Endodermal cell (in vitro differentiated cells): ENCODE results near the gene P2RX1. TPM values are rescaled to one million over a fixed set of nuclear protein-coding genes. Genes with fewer than 3 reads are reported as not detected.
"Not testable (repeated sequence)": the region's sequence is repeated elsewhere in the genome, so short reads cannot be mapped to it uniquely, and the experiment has no call there.

Experiments used
- DNase-seq: peaks from one replicate; pipeline ENCODE4 v3.0.0-alpha.2; 2017
- H3K27ac ChIP-seq: 2 replicates; pipeline ENCODE4 v1.5.1; 2013; ENCODE audit warnings: mild to moderate bottlenecking, low read depth, low read length, moderate library complexity
- H3K27me3 ChIP-seq: 2 replicates; pipeline ENCODE4 v1.6.1; 2013; ENCODE audit warnings: mild to moderate bottlenecking, low read length, moderate library complexity; ENCODE audit not compliant: insufficient read depth, control insufficient read depth, poor library complexity, severe bottlenecking
- H3K36me3 ChIP-seq: 2 replicates; pipeline ENCODE4 v1.7.0; 2013; ENCODE audit warnings: mild to moderate bottlenecking, low read length, moderate library complexity; ENCODE audit not compliant: control insufficient read depth, insufficient read depth
- H3K4me1 ChIP-seq: one replicate; pipeline ENCODE4 v1.7.0; 2013; ENCODE audit warnings: low read length; ENCODE audit not compliant: control insufficient read depth, insufficient read depth
- H3K4me3 ChIP-seq: 2 replicates; pipeline ENCODE4 v1.5.1; 2013; ENCODE audit warnings: mild to moderate bottlenecking, low read length, moderate library complexity
- H3K9ac ChIP-seq: 2 replicates; pipeline ENCODE4 v1.6.1; 2013; ENCODE audit warnings: mild to moderate bottlenecking, low read length, moderate library complexity; ENCODE audit not compliant: poor library complexity, severe bottlenecking; ENCODE audit errors: extremely low read depth
- H3K9me3 ChIP-seq: 2 replicates; pipeline ENCODE4 v1.6.1; 2013; ENCODE audit warnings: mild to moderate bottlenecking, low read length, moderate library complexity; ENCODE audit not compliant: control insufficient read depth
- H3K27ac Mint-ChIP-seq: 2 replicates; pipeline ENCODE4 v1.8.0; 2020; ENCODE audit warnings: mixed read lengths
- H3K27me3 Mint-ChIP-seq: 2 replicates; pipeline ENCODE4 v1.8.0; 2021; ENCODE audit warnings: mild to moderate bottlenecking, mixed read lengths; ENCODE audit not compliant: insufficient read depth
- H3K36me3 Mint-ChIP-seq: 2 replicates; pipeline ENCODE4 v1.8.0; 2020; ENCODE audit warnings: low read depth, mixed read lengths
- H3K4me1 Mint-ChIP-seq: 2 replicates; pipeline ENCODE4 v1.8.0; 2020; ENCODE audit warnings: mixed read lengths
- H3K4me3 Mint-ChIP-seq: 2 replicates; pipeline ENCODE4 v1.8.0; 2020; ENCODE audit warnings: mild to moderate bottlenecking, moderate library complexity, mixed read lengths
- H3K9me3 Mint-ChIP-seq: 2 replicates; pipeline ENCODE4 v1.8.0; 2020; ENCODE audit warnings: mild to moderate bottlenecking, mixed read lengths
- WGBS, 2 experiments: methylation state at CpG; one replicate each; pipeline versions ENCODE4 v1.1.5 to v1.1.7; 2013; ENCODE audit warnings: missing lambda C conversion rate in 2 of 2, mixed read lengths in 1 of 2; ENCODE audit not compliant: insufficient coverage in 1 of 2, insufficient read length in 1 of 2; 5-methylcytosine and 5-hydroxymethylcytosine counted together
- total RNA-seq, 2 donors: library from RNA; stranded (reverse); fragmentation: NEBNext Ultra II Directional in 1 of 2; extraction: Animal tissue kit (Norgen Biotek cat#: 25700) in 1 of 2; gene quantifications; 2 replicates in 1 of 2; 3 replicates in 1 of 2; pipeline ENCODE4 v1.2.1, GENCODE V29; 2021
- TF ChIP-seq, protein P1 (sequence below): fragments of 200-600 bp; sonication (generic); conservative IDR thresholded peaks from 2 replicates; pipeline ENCODE4 v1.5.0; 2021; ENCODE audit warnings: antibody characterized with exemption, mild to moderate bottlenecking

P2RX1 gene
- total RNA-seq, 2 donors from 2014 or later, result not detected

- no peak overlapping the region for H3K4me3 ChIP-seq
- no peaks in the 10 kb centered on the region for H3K4me1 Mint-ChIP-seq
- H3K36me3 Mint-ChIP-seq, result no peaks in the 10 kb centered on the region
- no peaks in the 10 kb centered on the region for H3K4me1 ChIP-seq
- H3K36me3 ChIP-seq, result no peaks in the 10 kb centered on the region
- no peaks in the 10 kb centered on the region for H3K27me3 ChIP-seq
- H3K27me3 Mint-ChIP-seq, result no peaks in the 10 kb centered on the region
- 92% methylated on average over 27 to 30 of the region's 30 CpGs for WGBS, 2 experiments
- no peak overlapping the region for H3K4me3 Mint-ChIP-seq
- no peak overlapping the region for H3K27ac Mint-ChIP-seq
- H3K27ac ChIP-seq, result no peak overlapping the region
- no peak overlapping the region for H3K9ac ChIP-seq
- DNase-seq, result peak; percentile 38
- TF ChIP-seq, protein P1, sequence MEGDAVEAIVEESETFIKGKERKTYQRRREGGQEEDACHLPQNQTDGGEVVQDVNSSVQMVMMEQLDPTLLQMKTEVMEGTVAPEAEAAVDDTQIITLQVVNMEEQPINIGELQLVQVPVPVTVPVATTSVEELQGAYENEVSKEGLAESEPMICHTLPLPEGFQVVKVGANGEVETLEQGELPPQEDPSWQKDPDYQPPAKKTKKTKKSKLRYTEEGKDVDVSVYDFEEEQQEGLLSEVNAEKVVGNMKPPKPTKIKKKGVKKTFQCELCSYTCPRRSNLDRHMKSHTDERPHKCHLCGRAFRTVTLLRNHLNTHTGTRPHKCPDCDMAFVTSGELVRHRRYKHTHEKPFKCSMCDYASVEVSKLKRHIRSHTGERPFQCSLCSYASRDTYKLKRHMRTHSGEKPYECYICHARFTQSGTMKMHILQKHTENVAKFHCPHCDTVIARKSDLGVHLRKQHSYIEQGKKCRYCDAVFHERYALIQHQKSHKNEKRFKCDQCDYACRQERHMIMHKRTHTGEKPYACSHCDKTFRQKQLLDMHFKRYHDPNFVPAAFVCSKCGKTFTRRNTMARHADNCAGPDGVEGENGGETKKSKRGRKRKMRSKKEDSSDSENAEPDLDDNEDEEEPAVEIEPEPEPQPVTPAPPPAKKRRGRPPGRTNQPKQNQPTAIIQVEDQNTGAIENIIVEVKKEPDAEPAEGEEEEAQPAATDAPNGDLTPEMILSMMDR, result no peak
- H3K9me3 ChIP-seq, result no peaks in the 10 kb centered on the region
- no peaks in the 10 kb centered on the region for H3K9me3 Mint-ChIP-seq
These were observed 55.1 kb downstream of the P2RX1 start for GRCh38 chr17:3860939-3861700.

- no peaks in the 10 kb centered on the region for H3K27me3 ChIP-seq
- no peaks in the 10 kb centered on the region for H3K36me3 Mint-ChIP-seq
- no peak overlapping the region for H3K9ac ChIP-seq
- no peaks in the 10 kb centered on the region for H3K4me1 ChIP-seq
- H3K27ac ChIP-seq, result no peak overlapping the region
- H3K4me1 Mint-ChIP-seq, result peaks cover under 1% of the 10 kb centered on the region
- no peak overlapping the region for H3K4me3 Mint-ChIP-seq
- no peaks in the 10 kb centered on the region for H3K27me3 Mint-ChIP-seq
- no peak overlapping the region for H3K27ac Mint-ChIP-seq
- no peak overlapping the region for H3K4me3 ChIP-seq
- H3K36me3 ChIP-seq, result no peaks in the 10 kb centered on the region
- H3K9me3 Mint-ChIP-seq, result no peaks in the 10 kb centered on the region
- H3K9me3 ChIP-seq, result no peaks in the 10 kb centered on the region
- WGBS, 2 experiments, result 94% methylated on average over 7 to 8 of the region's 9 CpGs
- DNase-seq, result peak; percentile 40
- TF ChIP-seq, protein P1, result no peak
These were observed 56.3 kb downstream of the P2RX1 start for GRCh38 chr17:3859940-3860339.

- H3K4me3 ChIP-seq, result no peak overlapping the region
- Mint-ChIP-seq H3K9me3 (peaks cover 10% of the 10 kb centered on the region), H3K27me3 (peaks cover 4% of the 10 kb centered on the region), H3K27ac (no peak overlapping the region), H3K36me3 (no peaks in the 10 kb centered on the region), H3K4me3 (no peak overlapping the region), H3K4me1 (peaks cover 3% of the 10 kb centered on the region)
- 88 to 91% methylated on average over 11 to 16 of the region's 16 CpGs for WGBS, 2 experiments
- no peak for DNase-seq
- no peaks in the 10 kb centered on the region for H3K27me3 ChIP-seq
- H3K9ac ChIP-seq, result no peak overlapping the region
- no peaks in the 10 kb centered on the region for H3K9me3 ChIP-seq
- no peaks in the 10 kb centered on the region for H3K4me1 ChIP-seq
- no peaks in the 10 kb centered on the region for H3K36me3 ChIP-seq
- TF ChIP-seq, protein P1, result peak; percentile 21
- no peak overlapping the region for H3K27ac ChIP-seq
These were observed 58.8 kb downstream of the P2RX1 start for GRCh38 chr17:3857261-3858105.

GRCh38 chr17:3854204-3854603 is 62.1 kb downstream of the P2RX1 start:
- not testable (repeated sequence) for H3K4me1 ChIP-seq, H3K27ac ChIP-seq, H3K27me3 ChIP-seq, H3K27ac Mint-ChIP-seq, H3K36me3 ChIP-seq, H3K4me3 Mint-ChIP-seq, H3K9ac ChIP-seq, H3K9me3 ChIP-seq, H3K36me3 Mint-ChIP-seq, DNase-seq, H3K4me1 Mint-ChIP-seq, H3K4me3 ChIP-seq
- WGBS, 2 experiments, result no CpG with 5 or more reads among the region's 36 CpGs
- Mint-ChIP-seq H3K9me3 (peaks cover 11% of the 10 kb centered on the region), H3K27me3 (peaks cover 17% of the 10 kb centered on the region)
